GM20000 (cell line): ENCODE results near the gene PPOX.
A peak's percentile ranks its signal among the peaks of the same experiment; 100 is the strongest.

Experiments used
- DNase-seq: peaks from one replicate; pipeline ENCODE4 v3.0.0; 2012; ENCODE audit warnings: low spot score
- CTCF ChIP-seq: IDR thresholded peaks from 2 replicates; pipeline ENCODE4 v1.5.1; 2012; ENCODE audit warnings: mild to moderate bottlenecking, control low read depth; ENCODE audit errors: extremely low read depth, missing control alignments

Gene PPOX

GRCh38 chr1:161209790-161210409 lies 43.7 kb downstream of the PPOX start:
- DNase-seq = peak; percentile 73
- peak; percentile 80 for TF ChIP-seq CTCF

- no peak for TF ChIP-seq CTCF
- DNase-seq = no peak
Measured at GRCh38 chr1:161214369-161214768, 48.1 kb downstream of the PPOX start.

GRCh38 chr1:161215076-161215475 lies 48.9 kb downstream of the PPOX start, which contains the start of gene FCER1G:
TSS of gene FCER1G (plus strand) at chr1:161215295. CDS start at chr1:161215322, 27 bp downstream.
- TF ChIP-seq CTCF = no peak
- DNase-seq = no peak

- peak; percentile 56 for DNase-seq
- TF ChIP-seq CTCF = no peak
Measured at GRCh38 chr1:161216945-161217712, 50.9 kb downstream of the PPOX start.

- DNase-seq = no peak
- TF ChIP-seq CTCF = no peak
Measured at GRCh38 chr1:161217831-161218230, 51.6 kb downstream of the PPOX start.

GRCh38 chr1:161218301-161219077 lies 52.3 kb downstream of the PPOX start:
- no peak for TF ChIP-seq CTCF
- DNase-seq = no peak
